CD4-positive, alpha-beta T cell treated with Interleukin-10 for 1 hour (primary cell): ENCODE results near the gene FOXI1.
"Not testable (repeated sequence)": the region's sequence is repeated elsewhere in the genome, so short reads cannot be mapped to it uniquely, and the experiment has no call there.

Experiments used
- DNase-seq: peaks from one replicate; pipeline ENCODE4 v3.0.0-alpha.2; 2020

The FOXI1 gene

DNA sequence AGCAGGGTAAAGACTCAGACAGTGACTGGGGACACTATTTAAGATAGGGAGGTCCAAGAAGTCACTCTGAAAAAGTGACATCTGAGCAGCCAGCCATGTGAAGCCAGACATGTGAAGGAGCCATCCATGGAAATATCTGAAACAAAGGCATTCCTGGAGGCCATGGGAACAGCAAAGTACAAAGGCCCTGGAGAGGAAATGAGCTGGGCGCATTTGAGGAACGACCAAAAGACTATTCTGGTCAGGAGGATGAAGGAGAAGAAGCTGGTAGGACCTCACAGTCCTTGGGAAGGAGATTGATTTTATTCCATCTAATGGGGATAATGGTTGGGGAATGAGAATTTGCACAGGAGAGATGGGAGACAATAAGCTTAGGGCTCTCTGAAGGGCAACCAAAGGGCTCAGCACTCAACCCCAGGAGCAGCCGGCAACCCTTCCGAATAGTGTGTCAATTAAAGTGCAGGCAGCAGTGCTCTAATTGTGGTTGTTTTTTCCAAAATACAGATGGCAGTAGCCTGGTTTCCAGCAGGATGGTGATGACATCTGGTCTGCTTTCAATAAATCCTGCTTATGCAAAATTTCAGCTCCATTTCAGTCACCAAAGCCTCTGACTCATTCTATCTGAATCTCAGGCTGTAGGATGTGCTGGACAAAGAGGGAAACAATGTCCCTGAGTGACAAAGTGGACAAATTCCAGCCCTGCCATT is 26.7 kb downstream of the FOXI1 start:
- no peak for DNase-seq

DNA sequence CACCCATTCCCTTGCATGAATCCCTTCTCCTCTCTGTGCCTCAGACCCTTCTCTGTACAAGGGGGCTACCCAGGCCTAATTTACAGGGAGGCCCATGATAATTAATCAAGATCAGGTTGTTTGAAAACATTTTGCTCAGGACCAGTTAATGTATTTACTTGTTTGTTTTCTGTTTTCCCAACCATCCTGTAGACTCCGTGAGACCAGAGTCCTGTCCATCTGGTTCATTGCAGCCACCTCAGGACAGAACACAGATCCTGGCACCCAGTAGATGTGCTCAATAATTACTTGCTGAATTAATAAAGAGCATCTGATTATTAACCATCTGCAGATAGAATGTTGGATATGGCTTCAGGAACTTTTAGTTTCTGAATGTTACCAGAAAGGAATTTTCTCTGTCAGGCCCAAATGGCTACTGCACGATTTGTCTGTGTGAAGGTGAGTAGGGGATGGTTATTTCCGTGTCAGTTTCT is 27.3 kb downstream of the FOXI1 start:
- DNase-seq, result no peak

- no peak for DNase-seq
Measured at GRCh38 chr5:170135796-170136490, 30.2 kb downstream of the FOXI1 start.

- no peak for DNase-seq
Measured at GRCh38 chr5:170136506-170136905, 30.8 kb downstream of the FOXI1 start.

- DNase-seq, result no peak
Measured at GRCh38 chr5:170137694-170138214, 32.1 kb downstream of the FOXI1 start.

DNA sequence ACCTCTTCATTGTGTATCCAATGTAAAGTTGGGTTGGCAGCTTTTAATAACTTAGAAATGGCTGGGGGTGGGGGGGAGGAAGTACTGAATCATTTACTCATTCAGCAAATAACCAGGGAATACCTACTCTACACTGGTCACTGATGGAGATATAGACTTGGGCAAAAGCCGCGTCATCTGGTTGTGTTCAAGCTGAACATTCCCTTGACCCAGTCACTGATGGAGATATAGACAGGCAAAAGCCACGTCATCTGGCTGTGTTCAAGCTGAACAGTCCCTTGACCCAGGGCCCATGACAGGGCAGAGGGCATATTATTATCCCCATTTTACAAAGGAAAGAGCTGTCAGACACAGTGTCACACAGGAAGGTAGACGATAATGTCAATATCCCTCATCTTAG is 32.6 kb downstream of the FOXI1 start:
- no peak for DNase-seq

DNA sequence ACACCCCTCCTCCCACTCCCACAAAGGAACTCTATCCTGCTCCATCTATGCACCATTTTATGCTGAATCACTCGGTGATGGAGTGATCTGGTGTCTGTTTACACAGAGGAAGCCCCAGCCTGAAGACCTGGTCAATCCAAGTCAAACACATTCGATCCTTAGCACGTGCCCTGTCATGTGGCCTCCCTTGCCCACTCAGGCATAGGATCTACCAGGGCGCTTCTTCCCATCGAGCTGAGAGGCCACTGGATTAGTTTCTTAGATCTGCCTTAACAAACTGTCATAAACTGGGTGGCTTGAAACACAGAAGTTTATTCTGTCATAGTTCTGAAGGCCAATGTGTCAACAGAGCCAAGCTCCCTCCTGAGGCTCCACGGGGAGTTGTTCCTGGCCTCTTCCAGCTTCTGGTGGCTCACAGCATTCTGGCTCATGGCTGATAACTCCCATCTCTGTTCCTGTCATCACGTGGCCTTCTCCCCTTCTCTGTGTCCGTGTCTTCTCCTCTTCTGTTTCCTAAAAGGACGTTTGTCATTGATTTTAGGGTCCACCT is 34.2 kb downstream of the FOXI1 start:
- DNase-seq, result no peak

- DNase-seq, result not testable (repeated sequence)
Measured at GRCh38 chr5:170141196-170141595, 35.5 kb downstream of the FOXI1 start.

DNA sequence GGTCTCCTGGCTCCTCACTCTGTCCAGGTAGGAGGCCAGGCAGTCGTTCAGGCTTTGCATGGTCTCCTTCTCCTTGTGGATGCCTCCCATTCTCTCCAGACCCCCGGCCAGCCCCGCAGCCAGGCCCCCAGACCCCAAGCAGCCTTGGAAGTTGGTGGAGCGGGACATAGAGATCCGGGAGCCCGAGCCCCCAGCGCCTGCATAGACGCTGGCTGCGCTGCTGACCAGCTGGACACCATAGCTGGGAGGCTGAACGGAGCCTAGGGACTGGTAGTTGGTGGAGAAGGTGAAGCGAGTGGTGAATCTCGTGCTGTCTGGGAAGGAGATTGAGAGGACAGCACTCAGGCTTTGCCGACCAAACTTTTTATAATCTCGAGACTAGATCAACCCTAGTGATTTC is 35.9 kb downstream of the FOXI1 start:
- DNase-seq, result no peak

DNA sequence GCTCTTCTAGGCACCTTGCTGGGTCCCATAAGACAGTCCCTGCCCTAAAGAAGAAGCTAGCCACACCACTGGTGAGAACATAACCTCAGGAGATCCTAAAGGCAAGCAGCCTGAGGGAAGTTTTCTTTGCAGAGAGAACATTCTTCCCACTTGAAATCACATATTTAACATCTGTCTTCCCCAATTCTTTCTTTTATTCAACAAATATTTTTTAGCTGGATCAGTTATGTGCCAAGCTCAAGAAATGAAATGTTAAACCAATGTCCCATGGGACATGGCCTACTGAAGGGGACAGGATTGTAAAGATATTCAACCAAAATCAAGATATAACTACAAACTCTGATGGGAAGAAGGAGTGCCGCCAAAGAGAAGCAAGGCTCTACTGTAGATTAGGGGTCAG is 36.5 kb downstream of the FOXI1 start:
- no peak for DNase-seq

DNA sequence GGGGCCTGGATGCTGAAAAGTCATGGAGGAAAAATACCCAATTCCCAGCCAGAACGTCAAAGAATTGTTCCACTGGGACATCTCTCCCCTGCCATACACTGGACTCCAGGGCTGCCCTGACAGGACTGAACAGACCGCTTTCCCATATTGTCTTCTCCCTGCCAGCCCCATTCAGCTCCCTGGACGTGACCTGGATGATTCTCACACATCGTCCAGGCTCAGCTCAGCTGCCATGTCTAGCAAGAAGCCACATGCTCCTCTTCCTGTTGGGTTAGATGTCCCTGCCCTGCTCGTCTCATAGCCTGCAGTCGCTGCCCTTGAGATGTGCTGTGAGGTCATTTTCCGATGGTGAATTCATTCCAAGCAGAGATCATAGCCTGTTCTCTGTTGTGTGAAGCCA is 37.4 kb downstream of the FOXI1 start:
- DNase-seq, result no peak

DNA sequence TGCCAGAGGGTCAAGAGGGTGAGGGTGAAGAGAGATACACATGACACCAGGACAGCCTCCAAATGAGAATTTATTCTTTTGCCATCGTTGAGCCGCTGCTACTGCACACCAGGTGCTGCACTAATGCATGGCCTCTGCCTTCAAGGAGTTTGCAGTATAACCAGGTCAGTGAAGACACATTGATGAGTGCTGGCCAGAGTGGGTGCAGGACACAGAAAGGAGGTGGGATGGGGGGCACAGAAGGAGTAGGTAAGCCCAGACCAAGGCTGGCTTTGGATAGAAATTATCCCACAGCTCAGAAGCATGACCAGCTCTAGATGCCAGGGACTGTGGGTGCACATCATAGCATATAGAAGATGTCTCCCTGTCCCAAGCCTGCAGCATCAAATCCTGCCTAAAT is 38.0 kb downstream of the FOXI1 start:
- no peak for DNase-seq

DNA sequence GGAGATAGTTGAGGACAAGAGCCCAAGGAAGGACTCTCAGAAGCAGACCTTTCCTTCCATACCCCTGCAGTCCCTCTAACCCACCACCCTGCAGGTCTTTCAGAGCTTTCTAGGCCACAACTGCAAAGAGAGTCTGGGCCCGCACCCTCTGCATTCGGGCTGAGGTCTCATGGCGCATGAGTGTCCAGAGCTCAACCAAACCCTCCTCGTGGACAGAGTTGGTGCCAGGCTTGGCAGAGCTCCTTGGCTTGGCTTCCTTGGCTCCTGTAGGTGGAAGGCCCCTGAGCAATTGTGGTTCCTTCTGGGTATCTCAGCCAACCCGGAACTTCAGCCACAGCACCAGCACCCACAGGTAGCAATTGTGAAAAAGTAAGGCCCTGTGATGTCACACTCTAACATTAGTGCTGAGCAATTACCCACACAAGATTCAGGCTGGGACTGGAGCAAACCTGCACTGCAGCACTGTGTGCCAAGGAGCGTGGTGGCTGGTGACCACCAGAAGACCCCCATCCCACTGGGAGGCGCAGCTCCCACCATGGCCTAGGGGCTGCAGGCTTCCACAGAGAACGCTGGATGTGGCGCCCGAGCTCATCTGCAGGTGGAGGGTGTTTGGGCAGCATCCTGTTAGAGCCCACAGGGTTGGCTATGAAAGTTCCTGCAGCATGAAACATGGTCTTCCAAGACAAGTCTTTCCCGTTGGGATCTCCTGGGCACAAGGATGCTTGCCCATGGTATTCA is 38.8 kb downstream of the FOXI1 start:
- no peak for DNase-seq

GRCh38 chr5:170145462-170145861 is 39.8 kb downstream of the FOXI1 start:
- no peak for DNase-seq

DNA sequence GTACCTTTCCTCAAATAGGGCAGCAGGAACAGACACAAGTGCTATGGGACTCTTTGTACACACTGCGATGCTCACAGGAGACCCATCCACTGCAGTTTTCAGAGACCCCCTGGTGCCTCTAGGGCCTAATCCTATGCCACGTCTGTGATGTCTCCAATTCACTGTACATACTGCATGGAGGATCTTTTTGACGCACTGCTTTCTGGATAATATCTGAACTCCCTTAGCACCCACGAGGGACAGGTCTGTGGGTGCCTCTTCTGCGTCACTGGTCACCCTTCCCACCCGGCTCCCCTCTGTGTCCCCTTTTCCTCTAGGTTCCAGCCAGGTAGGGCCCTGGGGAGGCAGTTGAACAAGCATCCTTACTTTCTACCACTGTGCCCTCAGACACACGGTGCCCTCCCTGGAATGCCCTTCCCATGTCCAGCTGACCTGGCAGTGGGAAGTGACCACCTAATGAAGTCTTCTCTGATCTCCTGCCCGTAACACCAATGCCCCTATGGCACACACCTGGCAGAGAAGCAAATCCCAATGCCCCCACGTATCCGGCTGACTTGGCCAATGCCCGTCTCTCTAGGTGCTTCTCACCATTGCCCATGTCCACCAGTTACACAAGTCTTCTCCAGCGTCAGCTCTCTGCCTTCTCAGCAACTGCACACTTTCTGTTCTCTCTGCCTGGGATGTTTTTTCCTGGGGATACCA is 41.5 kb downstream of the FOXI1 start:
- DNase-seq, result no peak

GRCh38 chr5:170147753-170148264 is 42.1 kb downstream of the FOXI1 start:
- DNase-seq, result no peak

GRCh38 chr5:170148430-170149205 is 42.9 kb downstream of the FOXI1 start:
- DNase-seq, result no peak

- DNase-seq, result no peak
Measured at GRCh38 chr5:170149206-170149515, 43.5 kb downstream of the FOXI1 start.

DNA sequence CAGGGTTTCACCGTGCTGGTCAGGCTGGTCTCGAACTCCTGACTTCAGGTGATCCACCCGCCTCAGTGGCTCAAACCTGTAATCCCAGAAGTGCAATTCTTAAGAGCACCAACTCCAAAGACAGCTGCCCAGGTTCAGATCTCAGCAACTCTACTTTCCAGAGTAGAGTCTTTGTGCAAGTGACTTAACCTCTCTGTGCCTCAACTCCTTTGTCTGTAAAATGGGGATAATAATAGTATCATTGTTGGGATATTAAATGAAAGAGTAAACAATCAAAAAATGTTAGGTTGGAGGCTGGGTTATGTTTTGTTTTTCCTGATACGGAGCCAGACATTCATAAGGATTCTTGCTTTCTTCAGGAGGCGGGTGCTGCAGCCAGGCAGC is 45.0 kb downstream of the FOXI1 start:
- DNase-seq, result no peak

DNA sequence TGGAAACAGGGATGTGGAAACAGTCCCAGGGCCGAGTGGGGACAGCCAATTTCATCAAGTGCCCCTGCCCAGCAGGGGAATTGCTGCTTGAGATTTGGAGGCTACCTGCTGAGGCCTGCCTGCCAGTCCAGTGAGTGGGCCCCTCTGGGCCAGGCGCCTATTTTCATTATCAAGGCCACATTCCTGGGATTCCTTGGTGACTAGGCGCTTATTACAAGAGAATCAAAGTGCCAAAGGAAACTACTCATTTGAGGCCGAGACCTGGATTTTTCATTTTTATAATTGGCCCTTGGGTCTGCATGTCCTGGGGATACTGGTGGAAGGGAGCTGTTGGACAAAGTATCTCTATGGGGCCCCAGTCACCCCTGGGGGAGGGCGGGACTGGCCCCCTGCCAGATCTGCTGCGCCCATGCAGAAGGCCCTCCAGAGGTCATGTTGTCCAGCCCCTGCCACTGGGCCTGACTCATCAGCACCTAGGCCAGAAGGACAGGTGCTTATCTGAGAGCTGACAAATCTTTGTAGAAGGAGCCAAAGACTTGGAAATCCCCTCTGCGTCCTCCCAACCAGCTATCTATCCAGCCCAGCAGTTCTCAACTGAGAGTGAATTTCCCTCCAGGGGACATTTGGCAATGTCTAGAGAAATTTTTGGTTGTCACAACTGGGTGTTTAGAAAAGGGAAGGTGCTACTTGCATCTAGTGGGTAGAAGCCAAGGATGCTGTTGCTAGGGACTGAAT is 45.6 kb downstream of the FOXI1 start:
- DNase-seq, result no peak

DNA sequence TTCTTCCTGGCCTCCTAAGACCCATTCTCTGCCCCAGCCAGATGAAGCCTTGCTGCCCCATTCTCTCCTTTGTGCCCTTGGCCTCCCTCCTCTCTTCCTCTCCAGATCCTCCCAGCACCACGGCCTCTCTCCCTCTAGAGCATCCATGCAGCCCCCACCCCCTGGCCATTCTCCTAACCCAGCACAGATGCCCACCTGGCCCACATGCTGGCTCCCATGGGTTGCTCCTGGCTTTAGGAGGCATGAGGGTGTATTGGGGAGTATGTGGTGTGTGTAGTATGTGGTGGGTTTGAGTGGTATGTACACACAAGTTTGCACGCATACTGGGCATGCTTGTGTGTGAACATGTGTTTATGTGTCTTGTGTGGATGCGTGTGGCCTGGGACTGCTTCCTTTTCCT is 47.1 kb downstream of the FOXI1 start:
- no peak for DNase-seq
